H9 (cell line): ENCODE data around the gene TMEM184B. TPM values are rescaled to one million over a fixed set of nuclear protein-coding genes. Genes with fewer than 3 reads are reported as not detected.
A peak's percentile ranks its signal among the peaks of the same experiment; 100 is the strongest.

Source experiments
- DNase-seq: peaks from one replicate; pipeline ENCODE4 v3.0.0-alpha.2; 2017
- H2AFZ ChIP-seq: one replicate; pipeline ENCODE4 v1.6.1; 2013; ENCODE audit warnings: mild to moderate bottlenecking, low read length, control low read depth, moderate library complexity
- H2AK5ac ChIP-seq: 2 replicates; pipeline ENCODE4 v1.6.1; 2013; ENCODE audit warnings: low read length, control low read depth, mixed read lengths; ENCODE audit not compliant: insufficient read length
- H2BK120ac ChIP-seq: one replicate; pipeline ENCODE4 v1.6.1; 2013; ENCODE audit warnings: low read depth, mild to moderate bottlenecking, low read length, control low read depth, inconsistent platforms; ENCODE audit not compliant: poor library complexity, severe bottlenecking
- H2BK12ac ChIP-seq: 2 replicates; pipeline ENCODE4 v1.6.1; 2013; ENCODE audit warnings: low read length, control low read depth, mixed read lengths, low read depth; ENCODE audit not compliant: insufficient read length
- H2BK15ac ChIP-seq: 2 replicates; pipeline ENCODE4 v1.6.1; 2013; ENCODE audit warnings: low read depth, low read length, control low read depth
- H2BK20ac ChIP-seq: one replicate; pipeline ENCODE4 v1.6.1; 2013; ENCODE audit warnings: low read depth, mild to moderate bottlenecking, low read length, control low read depth, inconsistent platforms; ENCODE audit not compliant: poor library complexity, severe bottlenecking
- H2BK5ac ChIP-seq: 2 replicates; pipeline ENCODE4 v1.6.1; 2013; ENCODE audit warnings: low read length, control low read depth, mixed read lengths; ENCODE audit not compliant: insufficient read length
- H3K14ac ChIP-seq: 2 replicates; pipeline ENCODE4 v1.6.1; 2013; ENCODE audit warnings: low read length, control low read depth; ENCODE audit not compliant: insufficient read depth
- H3K18ac ChIP-seq: 2 replicates; pipeline ENCODE4 v1.6.1; 2013; ENCODE audit warnings: low read depth, mild to moderate bottlenecking, mixed read lengths, low read length, control low read depth; ENCODE audit not compliant: insufficient read length
- H3K23ac ChIP-seq: 2 replicates; pipeline ENCODE4 v1.6.1; 2013; ENCODE audit warnings: low read length, control low read depth, mixed read lengths, low read depth; ENCODE audit not compliant: insufficient read length
- H3K23me2 ChIP-seq: 2 replicates; pipeline ENCODE4 v1.6.1; 2013; ENCODE audit warnings: low read depth, mild to moderate bottlenecking, mixed read lengths, low read length, control low read depth; ENCODE audit not compliant: insufficient read length, poor library complexity, severe bottlenecking
- H3K27ac ChIP-seq: 2 replicates; pipeline ENCODE4 v1.5.1; 2013; ENCODE audit warnings: low read length, control low read depth, mixed read lengths, low read depth; ENCODE audit not compliant: insufficient read length
- H3K27me3 ChIP-seq: 2 replicates; pipeline ENCODE4 v1.6.1; 2013; ENCODE audit warnings: low read length, control low read depth, inconsistent platforms; ENCODE audit not compliant: insufficient read depth
- H3K4ac ChIP-seq: 2 replicates; pipeline ENCODE4 v1.6.1; 2013; ENCODE audit warnings: low read depth, mild to moderate bottlenecking, control low read depth, inconsistent platforms, low read length, moderate library complexity
- H3K4me1 ChIP-seq: 2 replicates; pipeline ENCODE4 v1.6.1; 2013; ENCODE audit warnings: low read length, control low read depth, inconsistent platforms; ENCODE audit not compliant: insufficient read depth
- H3K4me2 ChIP-seq: 2 replicates; pipeline ENCODE4 v1.6.1; 2013; ENCODE audit warnings: low read length, control low read depth, mixed read lengths; ENCODE audit not compliant: insufficient read length, insufficient read depth
- H3K56ac ChIP-seq: 2 replicates; pipeline ENCODE4 v1.6.1; 2013; ENCODE audit warnings: low read depth, mild to moderate bottlenecking, mixed read lengths, low read length, control low read depth; ENCODE audit not compliant: insufficient read length
- H3K79me1 ChIP-seq: 2 replicates; pipeline ENCODE4 v1.6.1; 2013; ENCODE audit warnings: low read depth, mild to moderate bottlenecking, moderate library complexity, low read length, control low read depth, inconsistent platforms; ENCODE audit not compliant: insufficient read depth, poor library complexity, severe bottlenecking
- H3K79me2 ChIP-seq: 2 replicates; pipeline ENCODE4 v1.6.1; 2013; ENCODE audit warnings: low read length, control low read depth, inconsistent platforms; ENCODE audit not compliant: insufficient read depth
- H3K9ac ChIP-seq: 2 replicates; pipeline ENCODE4 v1.6.1; 2013; ENCODE audit warnings: low read length, control low read depth, mixed read lengths; ENCODE audit not compliant: insufficient read length; ENCODE audit errors: extremely low read depth
- H3K9me3 ChIP-seq: one replicate; pipeline ENCODE4 v1.6.1; 2013; ENCODE audit warnings: low read depth, low read length, inconsistent platforms; ENCODE audit not compliant: control insufficient read depth
- H3T11ph ChIP-seq: one replicate; pipeline ENCODE4 v1.6.1; 2013; ENCODE audit warnings: mild to moderate bottlenecking, low read length, control low read depth, inconsistent platforms
- H4K20me1 ChIP-seq: one replicate; pipeline ENCODE4 v1.6.1; 2013; ENCODE audit not compliant: control insufficient read depth, insufficient read length, insufficient read depth
- H4K5ac ChIP-seq: 2 replicates; pipeline ENCODE4 v1.6.1; 2013; ENCODE audit warnings: low read depth, mild to moderate bottlenecking, mixed read lengths, low read length, control low read depth; ENCODE audit not compliant: insufficient read length
- H4K8ac ChIP-seq: replicated peaks from 2 replicates; pipeline ENCODE4 v1.6.1; 2013; ENCODE audit warnings: low read length, control low read depth, mixed read lengths, low read depth; ENCODE audit not compliant: insufficient read length
- H4K91ac ChIP-seq: 2 replicates; pipeline ENCODE4 v1.6.1; 2013; ENCODE audit warnings: low read depth, mild to moderate bottlenecking, moderate library complexity, mixed read lengths, low read length, control low read depth; ENCODE audit not compliant: insufficient read length
- H3K27ac Mint-ChIP-seq, 3 experiments: 2 replicates in 2 of 3; 3 replicates in 1 of 3; pipeline ENCODE4 v1.8.0; 2020 to 2021; ENCODE audit warnings: mixed read lengths in 3 of 3, mild to moderate bottlenecking in 1 of 3, moderate library complexity in 1 of 3
- H3K27me3 Mint-ChIP-seq: 2 replicates; pipeline ENCODE4 v1.8.0; 2021; ENCODE audit warnings: low read depth, mild to moderate bottlenecking, moderate library complexity, mixed read lengths
- H3K36me3 Mint-ChIP-seq, 3 experiments: 2 replicates in 2 of 3; 3 replicates in 1 of 3; pipeline ENCODE4 v1.8.0; 2020 to 2021; ENCODE audit warnings: low read depth in 3 of 3, mixed read lengths in 3 of 3; ENCODE audit not compliant: insufficient read depth in 1 of 3
- H3K4me1 Mint-ChIP-seq, 2 experiments: 2 replicates each; pipeline ENCODE4 v1.8.0; 2020; ENCODE audit warnings: mixed read lengths in 2 of 2
- H3K4me3 Mint-ChIP-seq, 2 experiments: 2 replicates in 1 of 2; 3 replicates in 1 of 2; pipeline ENCODE4 v1.8.0; 2020 to 2021; ENCODE audit warnings: mild to moderate bottlenecking in 2 of 2, mixed read lengths in 2 of 2, moderate library complexity in 1 of 2
- H3K9me3 Mint-ChIP-seq, 2 experiments: 2 replicates in 1 of 2; 3 replicates in 1 of 2; pipeline ENCODE4 v1.8.0; 2020; ENCODE audit warnings: mild to moderate bottlenecking in 2 of 2, mixed read lengths in 2 of 2, moderate library complexity in 1 of 2
- CTCF ChIP-seq: fragments of 200-600 bp; sonication (generic); conservative IDR thresholded peaks from 3 replicates; pipeline ENCODE4 v1.8.0; 2021; ENCODE audit warnings: antibody characterized with exemption, mild to moderate bottlenecking
- WGBS: extraction: QIAGEN DNeasy Blood & Tissue Kit; methylation state at CpG from one replicate; pipeline ENCODE4 v1.1.7; 2013; ENCODE audit warnings: missing lambda C conversion rate, low lambda C conversion rate, mixed read lengths; ENCODE audit not compliant: insufficient read length; ENCODE audit errors: extremely low coverage; 5-methylcytosine and 5-hydroxymethylcytosine counted together
- total RNA-seq: library from RNA; stranded (reverse); gene quantifications from 2 replicates; pipeline ENCODE4 v1.2.1, GENCODE V29; 2021

TMEM184B gene
- total RNA-seq, 1 experiment from 2014 or later: 58.5 TPM

- Histone ChIP-seq H2AFZ (no peak overlapping the region), H2AK5ac (no peak overlapping the region), H3K9ac (no peak overlapping the region), H3K79me1 (no peaks in the 10 kb centered on the region), H3K23ac (no peak overlapping the region), H3K23me2 (no peaks in the 10 kb centered on the region), H3K18ac (no peak overlapping the region), H2BK12ac (no peak overlapping the region), H3K4me2 (no peak overlapping the region), H2BK15ac (no peak overlapping the region), H3K56ac (no peak overlapping the region), H4K5ac (no peak overlapping the region), H3K14ac (peak overlapping the region; percentile 16; the same call in 1 of the 2 replicates), H2BK20ac (no peak overlapping the region), H3K4ac (no peak overlapping the region), H3K27ac (no peak overlapping the region), H4K20me1 (no peaks in the 10 kb centered on the region), H2BK120ac (no peak overlapping the region), H3K27me3 (no peaks in the 10 kb centered on the region), H4K91ac (no peak overlapping the region), H3K4me1 (no peaks in the 10 kb centered on the region; the same call in 1 of the 2 replicates), H3K9me3 (no peaks in the 10 kb centered on the region), H2BK5ac (no peak overlapping the region), H4K8ac (no peak overlapping the region), H3T11ph (no peak overlapping the region), H3K79me2 (no peaks in the 10 kb centered on the region)
- Mint-ChIP-seq H3K9me3 (no peaks in the 10 kb centered on the region), H3K4me1 (peaks cover 9 to 20% of the 10 kb centered on the region in 2 experiments), H3K36me3 (peaks cover under 1 to 6% (median 6%) of the 10 kb centered on the region in 3 experiments; a peak in 5 of 7 replicates), H3K4me3 (0 out of 5 replicates have a peak overlapping the region, but pooled peaks of 1 of the 2 experiments have one; percentile 56), H3K27ac (peak overlapping the region; percentile 30 to 95 (median 84); a peak in 4 of 7 replicates), H3K27me3 (peaks cover 3% of the 10 kb centered on the region; the same call in 1 of the 2 replicates)
- DNase-seq: no peak
- no CpG with 5 or more reads among the region's 16 CpGs for WGBS
- no peak for TF ChIP-seq CTCF
Measured at GRCh38 chr22:38172832-38173640, 99.8 kb downstream of the TMEM184B start.
